Natural killer cell treated with Interleukin-12 subunit alpha and Interleukin-12 subunit beta and Interleukin-15 and Interleukin-18, amount 100 ng/mL, for 72 hours (primary cell): ENCODE data around the gene PTPN22. TPM values are rescaled to one million over a fixed set of nuclear protein-coding genes. Genes with fewer than 3 reads are reported as not detected.

ENCODE experiments used
- ATAC-seq, 2 donors: fragments of 150-1000 bp; cut with Tn5 transposase in 1 of 2; sonication (Bioruptor Pico), chemical (Tn5 transposase) in 1 of 2; 2 replicates each; pipeline ENCODE4 v1.10.0; 2021
- DNase-seq: peaks from one replicate; pipeline ENCODE4 v3.0.0; 2022; ENCODE audit warnings: low spot score
- H3K27ac Mint-ChIP-seq, 2 donors: 1 replicate in 1 of 2; 2 replicates in 1 of 2; pipeline ENCODE4 v1.8.0; 2022; ENCODE audit warnings: mixed read lengths in 2 of 2, mild to moderate bottlenecking in 1 of 2, moderate library complexity in 1 of 2
- H3K27me3 Mint-ChIP-seq, 2 donors: 1 replicate in 1 of 2; 2 replicates in 1 of 2; pipeline ENCODE4 v1.8.0; 2022; ENCODE audit warnings: mixed read lengths in 2 of 2
- H3K36me3 Mint-ChIP-seq: one replicate; pipeline ENCODE4 v1.8.0; 2022; ENCODE audit warnings: mixed read lengths
- H3K4me1 Mint-ChIP-seq, 2 donors: 1 replicate in 1 of 2; 2 replicates in 1 of 2; pipeline ENCODE4 v1.8.0; 2022; ENCODE audit warnings: low read depth in 2 of 2, mixed read lengths in 2 of 2, mild to moderate bottlenecking in 1 of 2
- H3K4me3 Mint-ChIP-seq: one replicate; pipeline ENCODE4 v1.8.0; 2022; ENCODE audit warnings: mixed read lengths
- H3K9me3 Mint-ChIP-seq: 2 replicates; pipeline ENCODE4 v1.8.0; 2022; ENCODE audit warnings: mixed read lengths
- total RNA-seq, 2 donors: library from RNA; stranded (reverse); gene quantifications; one replicate each; pipeline ENCODE4 v1.2.3, GENCODE V29; 2022

PTPN22 gene
- total RNA-seq, result 10 to 100 TPM; 24.6 to 26.0 TPM

- Mint-ChIP-seq H3K36me3 (no peaks in the 10 kb centered on the region), H3K4me1 (peaks cover 67 to 80% of the 10 kb centered on the region in 2 donors), H3K4me3 (peak within 1 kb of the TSS; percentile 93), H3K9me3 (no peaks in the 10 kb centered on the region), H3K27me3 (no peaks in the 10 kb centered on the region), H3K27ac (peak within 1 kb of the TSS; percentile 98)
- DNase-seq (peak; percentile 89), ATAC-seq (peak; percentile 94 to 98)
Observed at GRCh38 chr1:113871597-113872113, at the start of gene PTPN22. TSS of gene PTPN22 (minus strand) at chr1:113871712.

GRCh38 chr1:113918243-113918642, 46.7 kb upstream of the PTPN22 start:
- H3K9me3 Mint-ChIP-seq, result no peaks in the 10 kb centered on the region
- no peak overlapping the region for H3K4me3 Mint-ChIP-seq
- no peak overlapping the region for H3K27ac Mint-ChIP-seq
- ATAC-seq, result no peak
- DNase-seq, result no peak
- H3K27me3 Mint-ChIP-seq, result no peaks in the 10 kb centered on the region
- no peaks in the 10 kb centered on the region for H3K36me3 Mint-ChIP-seq
- peaks cover 0 to 6% of the 10 kb centered on the region in 2 donors for H3K4me1 Mint-ChIP-seq

GRCh38 chr1:113917400-113918082, 46.0 kb upstream of the PTPN22 start:
- Mint-ChIP-seq H3K36me3 (no peaks in the 10 kb centered on the region), H3K27me3 (no peaks in the 10 kb centered on the region), H3K27ac (no peak overlapping the region), H3K4me1 (peaks cover 0 to 6% of the 10 kb centered on the region in 2 donors), H3K4me3 (no peak overlapping the region), H3K9me3 (no peaks in the 10 kb centered on the region)
- DNase-seq, result no peak
- peak in 1 of 2 donors; percentile 63 for ATAC-seq

GRCh38 chr1:113916974-113917373, 45.5 kb upstream of the PTPN22 start:
- H3K27me3 Mint-ChIP-seq, result no peaks in the 10 kb centered on the region
- DNase-seq (no peak), ATAC-seq (no peak)
- H3K4me1 Mint-ChIP-seq, result peaks cover 0 to 6% of the 10 kb centered on the region in 2 donors
- no peaks in the 10 kb centered on the region for H3K36me3 Mint-ChIP-seq
- no peak overlapping the region for H3K4me3 Mint-ChIP-seq
- no peaks in the 10 kb centered on the region for H3K9me3 Mint-ChIP-seq
- no peak overlapping the region for H3K27ac Mint-ChIP-seq

- Mint-ChIP-seq H3K36me3 (peaks cover 12% of the 10 kb centered on the region), H3K4me1 (peaks cover 5 to 6% of the 10 kb centered on the region in 2 donors), H3K27me3 (no peaks in the 10 kb centered on the region), H3K9me3 (no peaks in the 10 kb centered on the region), H3K27ac (no peak overlapping the region), H3K4me3 (no peak overlapping the region)
- no peak for ATAC-seq
- DNase-seq, result no peak
Observed at GRCh38 chr1:113913887-113914664, 42.6 kb upstream of the PTPN22 start.

- ATAC-seq (no peak), DNase-seq (no peak)
- H3K27me3 Mint-ChIP-seq, result no peaks in the 10 kb centered on the region
- H3K36me3 Mint-ChIP-seq, result peaks cover 18% of the 10 kb centered on the region
- H3K4me3 Mint-ChIP-seq, result no peak overlapping the region
- no peak overlapping the region for H3K27ac Mint-ChIP-seq
- H3K4me1 Mint-ChIP-seq, result peaks cover 5 to 9% of the 10 kb centered on the region in 2 donors
- H3K9me3 Mint-ChIP-seq, result no peaks in the 10 kb centered on the region
Observed at GRCh38 chr1:113913312-113913668, 41.8 kb upstream of the PTPN22 start.

GRCh38 chr1:113912594-113913311, 41.2 kb upstream of the PTPN22 start:
- no peak overlapping the region for H3K4me3 Mint-ChIP-seq
- no peaks in the 10 kb centered on the region for H3K9me3 Mint-ChIP-seq
- DNase-seq (no peak), ATAC-seq (no peak)
- H3K27me3 Mint-ChIP-seq, result no peaks in the 10 kb centered on the region
- peaks cover 18% of the 10 kb centered on the region for H3K36me3 Mint-ChIP-seq
- no peak overlapping the region for H3K27ac Mint-ChIP-seq
- peaks cover 5 to 9% of the 10 kb centered on the region in 2 donors for H3K4me1 Mint-ChIP-seq

GRCh38 chr1:113905435-113905861, 33.9 kb upstream of the PTPN22 start:
- Mint-ChIP-seq H3K4me1 (peaks cover 37 to 38% of the 10 kb centered on the region in 2 donors), H3K9me3 (no peaks in the 10 kb centered on the region)
- DNase-seq, result no peak

GRCh38 chr1:113904674-113905434, 33.3 kb upstream of the PTPN22 start, which contains the start of the genes AP4B1 and DCLRE1B:
TSS of gene AP4B1 (minus strand) at chr1:113904799. CDS start at chr1:113904717, 82 bp downstream.
TSS of gene DCLRE1B (plus strand) at chr1:113905326. CDS start at chr1:113905587, 261 bp downstream.
- peak within 1 kb of the TSS; percentile 93 for H3K4me3 Mint-ChIP-seq
- peak; percentile 100 for DNase-seq
- ATAC-seq, result peak; percentile 95 to 96
- H3K36me3 Mint-ChIP-seq, result peaks cover 21% of the 10 kb centered on the region
- H3K27ac Mint-ChIP-seq, result peak within 1 kb of the TSS; percentile 87 to 95
- H3K4me1 Mint-ChIP-seq, result peaks cover 39 to 43% of the 10 kb centered on the region in 2 donors
- no peaks in the 10 kb centered on the region for H3K9me3 Mint-ChIP-seq
- no peaks in the 10 kb centered on the region for H3K27me3 Mint-ChIP-seq

More at GRCh38 chr1:113905435-113905861, 33.9 kb upstream of the PTPN22 start:
- no peak for ATAC-seq
- Mint-ChIP-seq H3K36me3 (peaks cover 22% of the 10 kb centered on the region), H3K27me3 (no peaks in the 10 kb centered on the region), H3K4me3 (peak overlapping the region; percentile 93), H3K27ac (peak overlapping the region; percentile 87 to 95)

GRCh38 chr1:113904293-113904673, 32.8 kb upstream of the PTPN22 start:
- Mint-ChIP-seq H3K9me3 (no peaks in the 10 kb centered on the region), H3K4me3 (peak overlapping the region; percentile 93), H3K27me3 (no peaks in the 10 kb centered on the region), H3K4me1 (peaks cover 45 to 47% of the 10 kb centered on the region in 2 donors), H3K27ac (peak overlapping the region; percentile 87 to 95), H3K36me3 (peaks cover 26% of the 10 kb centered on the region)
- DNase-seq (no peak), ATAC-seq (no peak)

GRCh38 chr1:113903501-113904292, 32.2 kb upstream of the PTPN22 start:
- ATAC-seq, result no peak
- Mint-ChIP-seq H3K36me3 (peaks cover 27% of the 10 kb centered on the region), H3K27me3 (no peaks in the 10 kb centered on the region), H3K9me3 (no peaks in the 10 kb centered on the region), H3K4me3 (peak overlapping the region; percentile 93), H3K4me1 (peaks cover 46 to 51% of the 10 kb centered on the region in 2 donors), H3K27ac (peak overlapping the region; percentile 87 to 95)
- no peak for DNase-seq

GRCh38 chr1:113901191-113901590, 29.7 kb upstream of the PTPN22 start:
- peak overlapping the region; percentile 87 to 95 for H3K27ac Mint-ChIP-seq

More at GRCh38 chr1:113901191-113901590, 29.7 kb upstream of the PTPN22 start:
- H3K27me3 Mint-ChIP-seq, result no peaks in the 10 kb centered on the region
- H3K4me3 Mint-ChIP-seq, result peak overlapping the region; percentile 48
- ATAC-seq (no peak), DNase-seq (no peak)
- H3K36me3 Mint-ChIP-seq, result peaks cover 36% of the 10 kb centered on the region
- no peaks in the 10 kb centered on the region for H3K9me3 Mint-ChIP-seq
- peaks cover 51 to 63% of the 10 kb centered on the region in 2 donors for H3K4me1 Mint-ChIP-seq
